CD4-positive, CD25-positive, alpha-beta regulatory T cell (primary cell): ENCODE results near the gene ASIC2. TPM values are rescaled to one million over a fixed set of nuclear protein-coding genes. Genes with fewer than 3 reads are reported as not detected.

Source experiments
- ATAC-seq, 2 donors: fragments of 150-1000 bp; cut with Tn5 transposase; one replicate each; pipeline ENCODE4 v1.10.0; 2021; ENCODE audit warnings: low read depth in 2 of 2, moderate number of reproducible peaks in 2 of 2, moderate library complexity in 1 of 2
- DNase-seq, 3 donors: peaks; one replicate each; pipeline versions ENCODE4 v3.0.0 to v3.0.0-alpha.2; 2012 to 2022; ENCODE audit warnings: mixed read lengths in 1 of 3
- H3K27ac ChIP-seq: one replicate; pipeline ENCODE4 v1.7.0; 2013; ENCODE audit warnings: mild to moderate bottlenecking, low read length; ENCODE audit not compliant: insufficient read depth, poor library complexity, severe bottlenecking
- H3K27me3 ChIP-seq: one replicate; pipeline ENCODE4 v1.7.0; 2013; ENCODE audit warnings: low read length; ENCODE audit not compliant: control insufficient read depth, insufficient read depth
- H3K36me3 ChIP-seq: one replicate; pipeline ENCODE4 v1.7.0; 2013; ENCODE audit warnings: mild to moderate bottlenecking, low read length, moderate library complexity; ENCODE audit not compliant: control insufficient read depth, insufficient read depth
- H3K4me1 ChIP-seq: 2 replicates; pipeline ENCODE4 v1.7.0; 2013; ENCODE audit warnings: mild to moderate bottlenecking, low read length; ENCODE audit not compliant: insufficient read depth, control insufficient read depth, poor library complexity, severe bottlenecking
- H3K4me3 ChIP-seq: one replicate; pipeline ENCODE4 v1.7.0; 2013; ENCODE audit warnings: low read depth, mild to moderate bottlenecking, low read length, moderate library complexity
- H3K9me3 ChIP-seq, 2 experiments: 1 replicate in 1 of 2; 2 replicates in 1 of 2; pipeline ENCODE4 v1.7.0; 2013; ENCODE audit warnings: low read length in 2 of 2, mild to moderate bottlenecking in 1 of 2, moderate library complexity in 1 of 2; ENCODE audit not compliant: control insufficient read depth in 2 of 2
- H3K27ac Mint-ChIP-seq, 3 donors: one replicate each; pipeline ENCODE4 v1.8.0; 2020 to 2022; ENCODE audit warnings: mild to moderate bottlenecking in 3 of 3, mixed read lengths in 3 of 3, moderate library complexity in 2 of 3
- H3K27me3 Mint-ChIP-seq: one replicate; pipeline ENCODE4 v1.8.0; 2022; ENCODE audit warnings: mild to moderate bottlenecking, mixed read lengths
- H3K36me3 Mint-ChIP-seq: one replicate; pipeline ENCODE4 v1.8.0; 2020; ENCODE audit warnings: mixed read lengths
- H3K4me1 Mint-ChIP-seq, 4 donors: one replicate each; pipeline ENCODE4 v1.8.0; 2020 to 2022; ENCODE audit warnings: mixed read lengths in 4 of 4, mild to moderate bottlenecking in 1 of 4
- H3K4me3 Mint-ChIP-seq, 4 donors: one replicate each; pipeline ENCODE4 v1.8.0; 2020 to 2022; ENCODE audit warnings: mild to moderate bottlenecking in 4 of 4, mixed read lengths in 4 of 4, moderate library complexity in 3 of 4
- H3K9me3 Mint-ChIP-seq, 7 donors: one replicate each; pipeline ENCODE4 v1.8.0; 2020 to 2022; ENCODE audit warnings: mixed read lengths in 7 of 7, mild to moderate bottlenecking in 3 of 7, moderate library complexity in 2 of 7
- polyA plus RNA-seq, 4 donors: library from polyadenylated mRNA; unstranded; fragments of 300-500 nt; fragmentation: Illumina TruSeq; gene quantifications; one replicate each; pipeline ENCODE4 v1.2.3, GENCODE V29; 2021
- total RNA-seq: library from RNA; stranded (reverse); gene quantifications from one replicate; pipeline ENCODE4 v1.2.3, GENCODE V29; 2022

The ASIC2 gene
- total and polyA plus RNA-seq, 5 donors from 2014 or later, result not detected

GRCh38 chr17:33053676-33054075 is 239.4 kb downstream of the ASIC2 start:
- Histone ChIP-seq H3K27ac (no peak overlapping the region), H3K4me3 (no peak overlapping the region), H3K4me1 (no peaks in the 10 kb centered on the region), H3K9me3 (no peaks in the 10 kb centered on the region), H3K36me3 (no peaks in the 10 kb centered on the region), H3K27me3 (peaks cover 5% of the 10 kb centered on the region)
- no peak for DNase-seq
- Mint-ChIP-seq H3K36me3 (no peaks in the 10 kb centered on the region), H3K9me3 (no peaks in the 10 kb centered on the region), H3K27ac (no peak overlapping the region), H3K4me1 (no peaks in the 10 kb centered on the region), H3K27me3 (peaks cover 12% of the 10 kb centered on the region), H3K4me3 (no peak overlapping the region)
- ATAC-seq, result no peak

GRCh38 chr17:33052856-33053255 is 240.2 kb downstream of the ASIC2 start:
- no peak for ATAC-seq
- H3K4me3 Mint-ChIP-seq, result no peak overlapping the region
- H3K9me3 Mint-ChIP-seq, result no peaks in the 10 kb centered on the region

DNA sequence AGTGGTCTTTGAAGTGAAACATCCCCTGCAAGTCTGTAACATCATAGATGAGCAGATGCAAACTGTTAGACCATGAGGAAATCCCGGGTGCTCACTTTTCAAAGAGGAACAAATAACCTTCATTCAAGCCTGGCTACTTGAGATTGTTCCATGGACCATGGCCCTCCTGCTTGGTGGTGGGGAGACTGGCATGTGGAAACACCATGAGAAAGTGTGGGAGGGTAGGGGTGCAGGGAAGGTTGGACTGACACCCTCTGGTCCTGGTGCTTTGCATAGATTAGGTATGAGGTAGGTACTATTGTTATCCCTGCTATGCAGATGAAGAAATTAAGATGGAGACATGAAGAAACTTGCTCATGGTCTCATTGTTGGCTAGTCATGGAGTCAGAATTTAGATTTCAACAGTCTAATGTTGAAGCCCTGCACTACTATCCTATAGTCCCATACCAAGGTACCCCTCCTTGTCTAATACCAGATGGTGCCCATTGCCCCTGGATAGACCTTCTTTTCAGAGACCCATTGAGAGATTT is 242.4 kb downstream of the ASIC2 start:
- H3K36me3 ChIP-seq, result no peaks in the 10 kb centered on the region
- no peak overlapping the region for H3K4me3 Mint-ChIP-seq
- no peaks in the 10 kb centered on the region for H3K4me1 Mint-ChIP-seq
- no peak overlapping the region for H3K27ac ChIP-seq
- DNase-seq (no peak), ATAC-seq (no peak)
- H3K27me3 ChIP-seq, result peaks cover 5% of the 10 kb centered on the region
- no peak overlapping the region for H3K27ac Mint-ChIP-seq
- peaks cover 12% of the 10 kb centered on the region for H3K27me3 Mint-ChIP-seq
- H3K9me3 ChIP-seq, result no peaks in the 10 kb centered on the region
- no peaks in the 10 kb centered on the region for H3K4me1 ChIP-seq
- no peak overlapping the region for H3K4me3 ChIP-seq
- no peaks in the 10 kb centered on the region for H3K9me3 Mint-ChIP-seq
- H3K36me3 Mint-ChIP-seq, result no peaks in the 10 kb centered on the region

More at GRCh38 chr17:33052856-33053255, 240.2 kb downstream of the ASIC2 start:
- H3K27ac ChIP-seq, result no peak overlapping the region
- DNase-seq, result no peak
- H3K27me3 Mint-ChIP-seq, result peaks cover 12% of the 10 kb centered on the region
- no peaks in the 10 kb centered on the region for H3K36me3 Mint-ChIP-seq
- no peaks in the 10 kb centered on the region for H3K4me1 ChIP-seq
- H3K9me3 ChIP-seq, result no peaks in the 10 kb centered on the region
- no peak overlapping the region for H3K27ac Mint-ChIP-seq
- H3K4me3 ChIP-seq, result no peak overlapping the region
- peaks cover 5% of the 10 kb centered on the region for H3K27me3 ChIP-seq
- H3K4me1 Mint-ChIP-seq, result no peaks in the 10 kb centered on the region
- H3K36me3 ChIP-seq, result no peaks in the 10 kb centered on the region

DNA sequence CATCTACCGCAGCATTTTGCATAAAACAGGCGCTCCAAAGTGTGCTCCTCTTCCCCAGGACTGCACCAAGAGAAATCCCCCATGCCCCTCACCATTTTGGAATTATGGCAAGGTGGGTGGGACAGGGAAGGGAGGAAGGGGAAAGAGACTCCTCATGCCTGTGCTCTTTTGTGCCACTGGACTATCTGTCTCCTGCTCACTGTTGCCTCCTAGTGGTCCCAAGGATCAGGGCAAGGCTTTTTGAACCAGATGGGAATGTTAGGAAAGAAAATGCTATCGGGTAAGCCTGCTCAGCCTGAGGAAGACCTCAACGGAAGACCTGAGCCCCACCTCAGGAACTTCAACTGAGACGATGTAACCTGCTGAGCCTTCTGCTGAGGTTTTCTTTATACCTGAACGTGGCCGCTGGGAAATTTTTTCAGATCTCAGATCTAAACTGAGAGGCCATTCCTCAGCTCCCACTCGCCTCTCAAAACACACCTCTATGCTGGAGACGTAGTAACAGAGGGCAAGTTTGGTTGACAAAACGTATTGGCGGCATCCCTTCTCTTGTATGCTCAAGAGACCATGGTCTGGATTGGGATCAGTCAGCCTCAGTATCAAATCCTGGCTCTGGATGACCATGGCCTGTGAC is 243.2 kb downstream of the ASIC2 start:
- Histone ChIP-seq H3K27me3 (peaks cover 5% of the 10 kb centered on the region), H3K4me1 (no peaks in the 10 kb centered on the region), H3K36me3 (no peaks in the 10 kb centered on the region), H3K9me3 (no peaks in the 10 kb centered on the region), H3K27ac (no peak overlapping the region), H3K4me3 (no peak overlapping the region)
- Mint-ChIP-seq H3K27ac (no peak overlapping the region), H3K36me3 (no peaks in the 10 kb centered on the region), H3K4me3 (no peak overlapping the region), H3K9me3 (no peaks in the 10 kb centered on the region), H3K4me1 (no peaks in the 10 kb centered on the region), H3K27me3 (peaks cover 8% of the 10 kb centered on the region)
- ATAC-seq (no peak), DNase-seq (peak in 2 of 3 donors; percentile 4 to 26)

DNA sequence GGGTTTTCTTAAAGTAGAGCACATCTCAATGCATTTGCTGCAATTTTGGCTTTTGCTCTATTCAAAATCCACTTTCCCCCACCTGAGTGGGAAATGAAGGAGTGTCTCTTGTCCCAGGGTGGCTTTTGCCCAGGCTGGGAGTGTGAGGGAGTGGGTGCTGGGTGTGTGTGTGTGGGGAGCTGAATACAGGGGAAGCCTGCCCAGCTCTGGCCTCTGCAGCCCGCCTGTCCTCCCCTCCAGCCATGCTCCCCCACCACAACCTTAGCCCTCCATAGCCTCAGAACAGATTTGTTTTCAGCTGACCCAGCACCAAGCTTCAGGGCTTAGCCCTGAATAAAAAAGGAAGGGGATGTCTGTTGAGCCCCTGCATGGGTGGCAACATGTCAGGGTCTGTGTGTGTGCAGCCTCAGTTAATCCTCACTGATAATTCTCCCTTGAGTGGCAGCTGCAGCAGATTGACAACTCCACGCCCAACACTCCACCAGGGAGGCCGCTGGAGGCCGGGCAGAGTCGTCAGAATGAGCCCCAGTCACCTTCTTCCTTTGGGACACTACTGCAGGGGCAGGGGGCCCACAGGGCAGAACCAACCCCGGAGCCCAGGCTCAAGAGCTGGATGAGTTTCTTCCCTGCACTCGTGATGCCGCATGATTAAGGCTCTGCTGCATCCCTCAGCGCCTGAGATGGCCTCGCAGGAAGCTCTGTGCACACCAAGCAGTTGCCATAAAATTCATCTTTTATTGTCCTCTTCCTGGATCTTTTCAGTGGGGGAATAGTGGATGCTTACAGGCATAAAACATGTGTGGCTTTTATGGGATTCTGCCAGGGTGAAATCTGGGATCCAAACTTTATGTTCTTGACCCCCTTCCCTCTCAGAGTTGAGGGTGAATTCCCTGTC is 246.5 kb downstream of the ASIC2 start:
- Histone ChIP-seq H3K9me3 (no peaks in the 10 kb centered on the region), H3K4me1 (no peaks in the 10 kb centered on the region), H3K27ac (no peak overlapping the region), H3K4me3 (no peak overlapping the region), H3K36me3 (no peaks in the 10 kb centered on the region), H3K27me3 (peaks cover 2% of the 10 kb centered on the region)
- DNase-seq (no peak), ATAC-seq (no peak)
- Mint-ChIP-seq H3K27ac (no peak overlapping the region), H3K4me3 (no peak overlapping the region), H3K36me3 (no peaks in the 10 kb centered on the region), H3K9me3 (peaks cover 0 to 1% (median 0%) of the 10 kb centered on the region in 7 donors), H3K27me3 (no peaks in the 10 kb centered on the region), H3K4me1 (no peaks in the 10 kb centered on the region)

DNA sequence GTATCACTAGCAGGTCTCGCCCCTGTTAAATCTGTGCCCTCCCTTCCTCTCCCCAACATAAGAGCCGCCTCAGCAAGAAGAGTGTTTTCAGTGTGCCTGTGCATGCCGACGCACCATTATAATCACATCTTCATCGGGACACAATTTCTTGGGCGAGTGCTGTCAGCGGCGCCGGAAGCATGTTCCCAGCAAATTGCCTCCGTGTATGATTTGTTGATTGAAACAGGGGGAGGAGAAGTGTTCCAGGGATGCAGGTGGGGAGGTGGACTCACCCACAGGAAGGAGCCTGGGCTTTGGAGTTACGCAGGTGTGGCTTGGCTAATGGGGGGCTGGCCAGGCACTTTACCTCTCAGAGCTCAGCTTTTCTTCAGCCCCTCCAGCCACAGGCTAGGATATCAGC is 247.9 kb downstream of the ASIC2 start:
- no peak for DNase-seq
- Histone ChIP-seq H3K36me3 (no peaks in the 10 kb centered on the region), H3K4me1 (no peaks in the 10 kb centered on the region), H3K27ac (no peak overlapping the region), H3K4me3 (no peak overlapping the region), H3K9me3 (no peaks in the 10 kb centered on the region), H3K27me3 (peaks cover under 1% of the 10 kb centered on the region)
- no peak for ATAC-seq
- Mint-ChIP-seq H3K4me1 (no peaks in the 10 kb centered on the region), H3K36me3 (no peaks in the 10 kb centered on the region), H3K4me3 (no peak overlapping the region), H3K27ac (no peak overlapping the region), H3K9me3 (peaks cover 0 to 1% (median 0%) of the 10 kb centered on the region in 7 donors), H3K27me3 (peaks cover under 1% of the 10 kb centered on the region)

GRCh38 chr17:33044771-33045170 is 248.3 kb downstream of the ASIC2 start:
- Mint-ChIP-seq H3K27ac (no peak overlapping the region), H3K27me3 (peaks cover 4% of the 10 kb centered on the region), H3K4me1 (no peaks in the 10 kb centered on the region), H3K4me3 (no peak overlapping the region), H3K36me3 (no peaks in the 10 kb centered on the region), H3K9me3 (peaks cover 0 to 1% (median 0%) of the 10 kb centered on the region in 7 donors)
- H3K27ac ChIP-seq, result no peak overlapping the region
- ATAC-seq (no peak), DNase-seq (no peak)
- no peaks in the 10 kb centered on the region for H3K36me3 ChIP-seq
- H3K4me1 ChIP-seq, result no peaks in the 10 kb centered on the region
- no peaks in the 10 kb centered on the region for H3K9me3 ChIP-seq
- H3K27me3 ChIP-seq, result no peaks in the 10 kb centered on the region
- no peak overlapping the region for H3K4me3 ChIP-seq
